Activated naive CD4-positive, alpha-beta T cell (primary cell): Measurements from ENCODE around the gene COQ8B.
"Not testable (repeated sequence)": the region's sequence is repeated elsewhere in the genome, so short reads cannot be mapped to it uniquely, and the experiment has no call there.

ENCODE experiments used
- DNase-seq, 4 experiments: peaks; one replicate each; lab custom pipeline; 2025; lab: John Stamatoyannopoulos, UW

Gene COQ8B

DNA sequence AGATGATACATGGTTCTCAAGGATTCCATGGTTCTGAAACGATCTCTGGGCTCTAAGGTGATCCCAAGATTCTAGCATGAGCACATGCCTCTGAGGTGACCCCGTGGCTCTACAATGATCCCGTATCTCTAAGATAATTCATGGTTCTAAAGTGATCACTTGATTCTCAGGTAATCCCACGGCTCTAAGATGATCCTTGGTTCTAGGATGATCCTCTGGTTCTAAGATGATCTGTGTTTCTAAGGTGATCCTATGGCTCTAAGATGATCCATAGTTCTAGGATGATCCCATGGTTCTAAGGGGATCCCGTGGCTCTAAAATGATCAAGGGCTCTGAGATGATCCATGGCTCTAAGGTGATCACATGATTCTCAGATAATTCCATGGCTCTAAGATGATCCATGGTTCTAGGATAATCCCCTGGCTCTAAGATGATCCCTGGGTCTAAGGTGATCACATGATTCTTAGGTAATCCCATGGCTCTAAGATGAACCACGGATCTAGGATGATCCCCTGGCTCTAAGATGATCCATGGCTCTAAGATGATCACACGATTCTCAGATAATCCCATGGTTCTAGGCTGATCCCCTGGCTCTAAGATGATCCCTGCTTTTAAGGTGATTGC, 47.6 kb downstream of the COQ8B start:
- no peak for DNase-seq

DNA sequence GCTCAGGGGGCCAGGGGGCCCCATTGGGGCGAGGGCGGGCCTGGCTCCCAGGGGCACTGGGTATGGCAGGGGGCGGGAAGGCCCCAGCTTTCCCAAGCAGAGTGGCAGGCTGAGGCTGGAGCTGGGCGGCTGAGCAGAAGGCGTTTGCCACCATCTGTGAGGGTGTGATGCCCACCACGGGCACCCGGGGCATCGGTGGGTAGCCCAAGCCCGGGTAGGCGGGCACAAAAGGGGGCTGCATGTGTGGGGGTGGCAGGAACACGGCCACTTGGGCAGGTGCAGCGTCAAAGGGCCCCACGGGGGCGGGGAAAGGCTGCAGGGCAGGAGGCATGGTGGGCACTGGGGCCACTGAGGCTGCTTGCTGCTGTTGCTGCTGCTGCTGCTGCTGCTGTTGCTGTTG, 49.1 kb downstream of the COQ8B start:
- no peak for DNase-seq

DNA sequence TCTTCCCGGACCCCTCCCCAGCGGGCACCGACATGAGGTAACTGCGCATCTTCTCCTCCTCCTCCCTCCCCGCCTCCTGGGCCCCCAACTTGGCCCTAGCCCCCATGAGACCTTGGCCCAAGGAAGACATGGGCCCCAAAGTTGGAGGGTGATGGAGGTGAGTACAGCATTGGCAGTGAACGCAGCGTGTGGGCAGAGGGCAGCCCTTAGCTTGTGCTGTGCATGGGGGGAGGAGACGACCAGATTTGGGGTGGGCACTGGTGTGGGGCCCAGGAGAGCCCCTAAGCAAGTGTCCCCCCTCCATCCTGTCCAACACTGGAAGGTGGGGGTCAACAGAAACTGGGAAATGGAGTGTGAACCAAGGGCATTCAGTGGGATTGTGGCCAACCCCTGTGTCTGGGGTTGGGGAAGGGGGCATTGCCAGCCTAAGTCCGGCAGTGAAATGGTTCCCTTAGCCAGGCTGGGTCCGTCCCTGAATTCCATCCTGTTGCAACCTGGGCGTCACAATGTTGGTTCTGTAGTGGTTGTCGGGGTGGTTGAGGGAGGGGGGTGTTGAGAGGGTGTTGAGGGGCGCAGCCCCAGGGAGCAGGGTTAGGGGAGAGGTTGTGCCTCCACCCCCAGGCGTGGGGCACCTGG, 49.8 kb downstream of the COQ8B start:
- DNase-seq, result no peak

DNA sequence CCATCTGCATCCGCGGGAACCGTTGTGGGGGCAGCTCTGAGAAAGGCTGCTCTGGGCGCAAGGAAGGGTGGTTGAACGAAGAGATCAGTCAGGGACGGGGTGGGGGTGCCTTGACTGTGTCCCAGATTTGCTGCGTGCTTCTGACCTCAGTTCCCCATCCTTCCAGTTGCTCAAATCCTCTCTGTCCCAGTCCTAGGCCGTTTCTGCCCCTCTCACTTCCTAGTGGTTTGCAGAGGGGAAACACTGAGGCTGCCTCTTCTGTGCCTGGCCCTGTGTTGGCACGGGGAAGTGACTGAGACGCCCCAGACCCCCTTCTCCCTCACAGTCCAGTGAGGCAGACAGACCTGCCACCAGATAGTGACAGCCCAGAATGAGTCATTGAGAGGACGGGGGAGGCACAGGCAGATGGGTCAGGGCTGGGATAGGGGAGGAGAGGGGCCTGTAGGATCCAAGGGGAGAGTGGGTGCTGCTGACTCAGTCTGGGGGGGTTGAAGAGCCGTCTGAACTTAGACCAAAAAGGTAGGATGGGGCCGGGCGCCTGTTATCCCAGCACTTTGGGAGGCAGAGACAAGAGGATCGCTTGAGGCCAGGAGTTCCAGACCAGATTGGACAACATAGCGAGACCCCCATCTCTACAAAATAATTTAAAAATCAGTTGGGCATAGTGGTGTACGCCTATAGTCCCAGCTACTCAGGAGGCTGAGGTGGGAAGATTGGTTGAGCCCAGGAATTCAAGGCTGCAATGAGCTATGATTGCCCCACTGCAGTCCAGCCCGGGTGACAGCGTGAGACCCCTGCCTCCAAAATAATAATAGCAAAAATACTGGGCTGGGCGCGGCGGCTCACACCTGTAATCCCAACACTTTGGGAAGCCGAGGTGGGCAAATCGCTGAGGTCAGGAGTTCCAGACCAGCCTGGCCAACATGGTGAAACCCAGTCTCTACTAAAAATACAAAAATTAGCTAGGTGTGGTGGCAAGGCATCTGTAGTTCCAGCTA, 52.7 kb downstream of the COQ8B start:
- DNase-seq, result no peak

DNA sequence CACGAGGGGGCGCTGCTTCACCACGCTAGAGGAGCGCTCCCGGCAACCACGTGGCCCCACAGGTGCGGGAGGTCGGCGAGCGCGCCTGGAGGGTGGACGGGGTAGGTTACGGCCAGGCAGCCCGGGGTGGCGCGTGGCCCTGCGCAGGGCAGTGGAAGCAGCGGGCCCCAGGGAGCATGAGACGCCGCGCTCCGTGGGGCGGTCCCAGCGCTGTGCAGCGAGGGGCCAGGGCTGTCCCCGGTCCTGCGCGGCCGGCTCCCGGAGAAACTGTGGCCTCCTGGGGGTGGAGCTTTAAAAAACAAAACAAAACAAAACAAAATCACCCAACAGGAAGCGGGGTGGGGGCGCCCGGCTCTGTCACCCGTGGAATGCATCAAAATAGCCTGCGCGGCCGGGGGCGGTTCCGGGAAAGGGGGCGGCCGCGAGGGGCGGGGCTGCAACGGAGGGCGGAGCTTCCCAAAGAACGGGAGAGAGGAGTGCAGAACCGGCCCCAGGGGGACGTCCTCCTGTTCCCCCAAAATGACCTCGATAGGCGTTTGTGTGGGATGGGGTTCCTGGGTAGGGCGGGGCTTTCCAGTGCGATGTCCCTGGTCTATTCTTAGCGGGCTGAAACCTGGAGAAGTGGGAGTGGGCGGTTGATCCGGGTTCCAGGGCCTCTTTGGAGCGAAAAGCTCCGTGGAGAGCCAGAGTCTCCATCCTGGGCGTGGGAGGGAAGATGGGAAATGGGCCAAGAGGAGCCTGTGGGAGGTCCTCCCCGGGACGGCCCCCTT, 53.6 kb downstream of the COQ8B start:
- DNase-seq, result peak; percentile 93 to 94 (median 94)

DNA sequence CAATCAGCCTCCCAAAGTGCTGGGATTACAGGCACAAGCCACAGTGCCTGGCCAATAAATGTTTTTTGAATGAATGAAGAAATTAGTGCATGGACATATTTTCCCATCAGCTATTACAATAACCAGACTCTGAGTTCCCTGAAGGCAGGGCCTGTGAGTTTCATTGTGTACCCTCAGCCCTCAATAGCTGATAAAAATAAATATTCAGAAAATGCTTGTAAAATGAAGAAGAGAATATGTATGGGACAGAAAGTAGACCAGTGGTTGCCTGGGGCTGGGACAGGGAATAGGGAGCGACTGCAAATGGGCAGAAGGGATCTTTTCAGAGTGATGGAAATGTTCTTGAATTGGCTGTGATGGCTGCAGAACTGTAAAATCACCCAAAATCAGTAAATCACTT, 55.1 kb downstream of the COQ8B start:
- no peak for DNase-seq

DNA sequence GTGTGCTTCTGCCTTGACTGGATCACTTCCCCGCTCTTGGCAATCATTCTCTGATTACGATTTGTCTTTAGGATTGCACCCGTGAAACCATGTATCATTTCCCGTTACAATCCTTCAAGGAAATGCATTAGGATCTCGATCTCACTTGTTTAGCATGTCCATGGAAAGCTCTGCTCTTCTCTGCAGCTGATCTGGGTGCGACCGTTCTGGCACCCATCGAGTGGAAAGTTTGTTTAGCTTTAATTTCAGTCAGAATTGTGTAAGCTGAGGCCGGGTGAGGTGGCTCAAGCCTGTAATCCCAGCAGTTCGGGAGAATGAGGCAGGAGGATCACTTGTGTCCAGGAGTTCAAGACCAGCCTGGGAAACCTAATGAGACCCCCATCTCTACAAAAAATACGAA, 57.1 kb downstream of the COQ8B start:
- no peak for DNase-seq

DNA sequence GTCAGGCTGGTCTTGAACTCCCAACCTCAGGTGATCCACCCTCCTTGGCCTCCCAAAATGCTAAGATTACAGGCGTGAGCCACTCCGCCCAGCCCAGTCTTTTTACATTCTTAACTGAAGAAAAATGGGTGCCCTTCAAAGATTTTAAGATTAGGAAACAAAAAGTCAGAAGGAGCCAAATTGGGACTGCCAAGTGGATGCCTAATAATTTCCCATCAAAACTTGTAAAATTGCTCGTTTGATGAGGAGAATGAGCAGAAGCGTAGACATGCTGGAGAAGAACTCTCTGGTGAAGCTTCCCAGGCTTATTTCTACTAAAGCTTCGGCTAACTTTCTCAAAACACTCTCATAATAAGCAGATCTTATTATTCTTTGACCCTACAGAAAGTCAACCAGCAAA, 57.6 kb downstream of the COQ8B start:
- no peak for DNase-seq

DNA sequence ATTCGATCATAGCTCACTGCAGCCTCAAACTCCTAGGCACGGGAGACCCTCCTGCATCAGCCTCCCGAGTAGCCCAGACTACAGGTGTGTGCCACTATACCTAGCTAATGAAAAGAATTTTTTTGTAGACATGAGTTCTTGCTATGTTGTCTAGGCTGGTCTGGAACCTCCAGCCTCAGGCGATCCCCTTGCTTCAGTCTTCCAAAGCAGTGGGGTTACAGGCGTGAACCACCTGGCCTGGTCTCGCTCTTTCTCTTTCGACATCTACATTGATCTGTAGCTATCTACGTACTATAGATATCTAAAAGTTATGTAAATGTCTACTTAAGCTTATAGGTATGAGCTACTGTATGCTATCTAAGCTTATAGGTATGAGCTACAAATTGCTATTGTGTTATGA, 58.7 kb downstream of the COQ8B start:
- no peak for DNase-seq

DNA sequence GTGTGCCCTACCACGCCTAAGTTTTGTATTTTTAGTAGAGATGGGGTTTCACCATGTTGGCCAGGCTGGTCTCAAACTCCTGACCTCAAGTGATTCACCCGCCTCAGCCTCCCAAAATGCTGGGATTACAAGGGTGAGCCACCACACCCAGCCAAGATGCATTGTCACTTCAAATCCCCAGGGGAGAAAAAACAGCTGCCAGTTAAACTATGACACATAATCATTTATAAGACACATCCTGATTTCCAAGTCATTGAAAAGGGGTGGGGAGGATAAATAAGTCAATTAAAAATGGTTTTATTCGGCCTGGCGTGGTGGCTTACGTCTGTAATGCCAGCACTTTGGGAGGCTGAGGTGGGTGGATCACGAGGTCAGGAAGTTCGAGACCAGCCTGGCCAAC, 61.0 kb downstream of the COQ8B start:
- not testable (repeated sequence) for DNase-seq

DNA sequence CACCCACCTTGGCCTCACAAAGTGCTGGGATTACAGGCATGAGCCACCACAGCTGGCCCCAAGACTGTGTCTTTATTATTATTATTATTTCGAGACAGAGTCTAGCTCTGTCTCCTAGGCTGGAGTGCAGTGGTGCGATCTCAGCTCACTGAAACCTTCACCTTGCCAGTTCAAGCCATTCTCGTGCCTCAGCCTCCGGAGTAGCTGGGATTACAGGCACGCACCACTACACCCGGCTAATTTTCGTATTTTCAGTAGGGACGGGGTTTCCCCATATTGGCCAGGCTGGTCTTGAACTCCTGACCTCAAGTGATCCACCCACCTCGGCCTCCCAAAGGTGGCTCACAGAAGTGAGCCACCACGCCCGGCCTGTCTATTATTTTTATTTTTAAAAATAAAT, 64.4 kb downstream of the COQ8B start:
- DNase-seq, result not testable (repeated sequence)

DNA sequence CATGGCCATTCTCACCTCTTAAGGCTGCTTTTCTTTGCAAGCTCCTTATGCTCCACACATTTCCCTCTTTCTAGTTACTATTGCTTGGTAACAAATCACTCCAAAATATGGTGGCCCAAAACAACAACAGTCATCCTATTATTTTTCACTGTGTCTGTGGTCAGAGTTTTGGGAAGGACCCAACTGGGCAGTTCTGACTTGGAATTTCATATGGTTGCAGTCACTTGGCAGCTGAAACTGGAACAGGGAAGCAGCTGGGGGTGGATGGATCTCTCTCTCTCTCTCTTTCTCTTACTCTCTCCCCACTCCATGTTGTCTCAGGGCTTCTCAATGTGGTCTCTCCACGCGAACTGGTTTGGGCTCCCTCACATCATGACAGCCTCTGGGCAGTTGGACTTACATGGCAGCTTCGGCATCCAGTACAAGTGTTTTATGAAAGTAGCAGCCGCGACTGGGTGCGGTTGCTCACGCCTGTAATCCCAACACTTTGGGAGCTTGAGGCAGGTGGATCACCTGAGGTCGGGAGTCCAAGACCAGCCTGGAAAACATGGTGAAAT, 65.9 kb downstream of the COQ8B start:
- DNase-seq, result no peak

DNA sequence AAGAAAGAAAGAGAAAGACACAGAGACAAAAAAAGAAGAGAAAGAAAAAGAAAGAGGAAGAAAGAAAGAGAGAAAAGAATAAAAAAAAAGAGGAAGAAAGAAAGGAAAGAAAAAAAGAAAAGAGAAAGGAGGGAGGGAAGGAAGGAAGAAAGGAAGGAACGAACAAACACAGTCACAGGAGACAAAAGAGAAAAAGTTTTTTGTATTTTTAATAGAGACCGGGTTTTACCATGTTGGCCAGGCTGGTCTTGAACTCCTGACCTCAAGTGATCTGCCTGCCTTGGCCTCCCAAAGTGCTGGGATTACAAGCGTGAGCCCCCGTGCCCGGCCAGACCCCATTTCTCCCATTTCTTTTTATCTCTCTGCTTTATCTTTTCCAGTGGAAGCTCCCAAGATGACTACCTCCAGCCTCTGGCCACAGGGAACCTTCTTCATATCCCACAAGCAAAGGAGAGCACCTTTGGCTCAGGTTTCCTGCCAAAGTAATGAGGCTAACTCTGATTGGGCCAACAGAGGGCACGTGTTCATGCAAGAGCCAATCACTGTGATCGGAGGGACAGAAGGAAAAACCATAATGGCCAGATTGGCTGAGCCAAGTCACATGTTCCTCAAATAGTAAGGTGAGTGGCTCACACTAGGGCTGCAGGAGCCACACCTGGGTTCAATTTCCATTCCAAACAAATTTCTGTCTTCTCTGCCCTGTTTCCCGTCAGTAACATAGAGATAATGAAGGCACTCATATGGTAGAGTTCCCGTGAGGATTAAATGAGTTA, 66.6 kb downstream of the COQ8B start:
- not testable (repeated sequence) for DNase-seq

DNA sequence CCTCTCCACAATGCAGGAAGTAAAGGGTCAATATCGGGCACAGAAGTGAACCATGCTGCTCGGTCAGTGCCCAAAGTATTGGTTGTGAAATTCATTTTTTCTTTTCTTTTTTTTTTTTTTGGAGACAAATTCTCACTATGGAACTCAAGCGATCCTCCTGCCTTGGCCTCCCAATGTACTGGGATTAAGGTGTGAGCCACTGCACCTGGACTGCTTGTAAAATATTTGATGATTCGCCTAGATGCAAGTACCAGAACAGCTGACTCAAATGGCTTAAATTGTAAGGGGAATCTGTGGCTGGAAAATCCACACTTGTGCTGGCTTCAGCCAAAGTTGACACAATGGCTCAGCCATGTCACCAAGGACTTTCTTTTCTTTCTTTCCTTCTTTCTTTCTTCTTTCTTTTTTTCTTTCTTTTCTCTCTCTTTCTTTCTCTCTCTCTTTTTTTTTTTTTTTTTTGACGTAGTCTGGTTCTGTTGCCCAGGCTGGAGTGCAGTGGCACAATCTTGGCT, 69.9 kb downstream of the COQ8B start:
- no peak for DNase-seq

DNA sequence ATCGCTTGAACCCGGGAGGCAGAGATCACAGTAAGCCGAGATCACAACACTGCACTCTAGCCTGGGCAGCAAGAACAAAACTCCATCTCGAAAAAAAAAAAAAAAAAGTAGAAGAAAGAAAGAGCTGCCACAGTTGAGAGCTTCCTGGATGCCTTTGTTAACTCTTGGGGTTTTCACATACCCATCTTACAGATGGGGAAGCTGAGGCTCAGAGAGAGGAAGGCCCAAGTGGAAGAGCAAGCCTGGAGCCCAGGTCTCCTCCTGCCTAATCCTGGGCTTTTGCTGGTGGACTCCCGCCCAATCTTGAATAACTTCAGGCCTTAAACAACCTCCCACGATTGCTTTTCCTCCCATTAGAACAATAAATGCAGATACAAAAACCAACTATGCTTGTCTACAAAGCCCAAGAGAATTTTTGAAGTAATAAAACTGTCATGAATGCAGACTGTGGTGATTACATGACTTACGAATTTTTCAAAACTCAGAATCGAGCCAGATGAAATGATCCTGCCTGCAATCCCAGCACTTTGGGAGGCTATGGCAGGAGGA, 73.9 kb downstream of the COQ8B start:
- no peak for DNase-seq

DNA sequence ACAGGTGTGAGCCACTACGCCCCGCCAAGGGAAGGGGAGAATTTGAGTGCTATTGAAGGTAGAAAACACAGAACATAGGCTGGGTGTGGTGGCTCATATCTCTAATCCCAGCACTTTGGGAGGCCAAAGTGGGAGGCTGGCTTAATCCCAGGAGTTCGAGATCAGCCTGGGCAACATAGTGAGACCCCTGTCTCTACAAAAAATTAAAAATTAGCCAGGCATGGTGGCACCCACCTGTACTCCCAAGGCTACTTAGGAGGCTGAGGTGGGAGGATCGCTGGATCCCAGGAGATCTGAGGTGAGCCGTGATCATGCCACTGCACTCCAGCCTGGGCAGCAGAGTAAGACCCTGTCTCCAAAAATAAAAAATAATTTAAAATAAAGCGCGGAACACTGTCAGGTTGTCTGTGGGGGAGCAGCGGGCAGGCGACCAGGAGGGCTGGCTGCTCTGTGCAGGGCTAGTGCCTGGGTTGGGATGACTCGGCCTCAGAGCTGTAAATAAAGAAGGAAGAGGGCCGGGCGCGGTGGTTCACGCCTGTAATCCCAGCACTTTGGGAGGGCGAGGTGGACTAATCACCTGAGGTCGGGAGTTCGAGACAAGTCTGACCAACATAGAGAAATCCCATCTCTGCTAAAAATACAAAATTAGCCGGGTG, 74.5 kb downstream of the COQ8B start:
- no peak for DNase-seq
